Endothelial cell of hepatic sinusoid (primary cell): ENCODE measurements around the gene RAI14.

Experiments used
- in situ Hi-C: cut with HindIII; loops from 2 replicates; pipeline ENCODE4 v1.10.0; 2017; ENCODE audit warnings: low sequenced_read_pairs

The RAI14 gene

DNA sequence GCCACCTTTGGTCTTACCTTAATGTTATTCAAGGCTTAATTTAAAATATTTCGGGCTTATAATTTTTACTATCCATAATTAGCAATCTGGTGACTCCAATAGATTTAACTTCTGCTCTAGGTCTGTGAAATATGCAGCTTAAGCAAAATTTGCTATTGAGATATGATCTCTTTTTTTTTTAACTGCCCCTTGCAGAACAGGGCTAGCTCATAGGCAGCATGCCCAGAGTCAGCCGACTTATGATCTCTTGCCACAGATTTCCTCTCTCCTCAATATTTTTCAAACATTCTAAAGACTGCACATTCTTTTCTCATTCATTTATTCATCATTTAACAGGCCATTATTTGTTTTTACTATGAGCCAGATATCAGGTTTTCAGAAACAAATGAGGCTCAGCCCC is 187.4 kb downstream of the RAI14 start:
- in situ Hi-C loops = no loop called here

DNA sequence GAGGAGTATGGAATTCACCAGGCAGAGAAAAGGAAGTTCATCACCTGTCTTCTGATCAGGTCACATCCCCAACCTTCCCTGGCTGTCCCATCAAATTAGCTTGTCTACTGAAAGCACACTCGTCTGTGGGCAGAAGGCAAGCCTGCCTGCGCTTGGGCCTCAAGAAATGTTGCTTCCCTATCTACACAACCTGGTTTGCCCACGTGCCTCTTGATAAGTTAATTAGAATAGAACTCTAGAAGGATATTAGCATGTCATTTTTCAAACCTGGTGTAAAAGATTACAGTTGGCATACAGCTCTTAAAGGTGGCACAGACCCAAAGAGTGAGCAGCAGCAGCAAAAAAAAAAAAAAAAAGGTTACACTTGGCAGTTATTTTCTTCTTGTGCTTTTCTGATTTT is 188.0 kb downstream of the RAI14 start:
- in situ Hi-C loops = no loop called here

DNA sequence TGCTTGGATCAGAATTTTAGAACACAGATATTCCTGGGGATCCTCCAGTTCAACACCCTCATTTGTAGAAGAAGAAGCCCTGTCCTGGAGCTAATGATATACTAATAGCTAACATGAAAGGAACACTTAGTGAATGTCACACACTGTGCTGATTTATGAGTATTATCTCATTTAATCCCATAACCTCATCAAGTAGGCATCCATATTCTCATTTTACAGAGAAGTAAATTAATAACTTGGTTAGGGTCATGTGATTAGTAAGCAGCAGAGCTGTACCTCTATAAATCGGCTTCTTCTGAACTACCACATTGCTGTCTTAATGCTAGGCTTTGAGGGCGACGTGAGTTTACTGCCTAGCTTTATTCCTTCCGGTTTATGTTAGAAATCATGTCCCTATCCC is 188.9 kb downstream of the RAI14 start:
- in situ Hi-C loops = loop anchor here (5.0 kb wide), 1 partner anchor 77 kb away; no protein-coding TSS in a partner anchor

DNA sequence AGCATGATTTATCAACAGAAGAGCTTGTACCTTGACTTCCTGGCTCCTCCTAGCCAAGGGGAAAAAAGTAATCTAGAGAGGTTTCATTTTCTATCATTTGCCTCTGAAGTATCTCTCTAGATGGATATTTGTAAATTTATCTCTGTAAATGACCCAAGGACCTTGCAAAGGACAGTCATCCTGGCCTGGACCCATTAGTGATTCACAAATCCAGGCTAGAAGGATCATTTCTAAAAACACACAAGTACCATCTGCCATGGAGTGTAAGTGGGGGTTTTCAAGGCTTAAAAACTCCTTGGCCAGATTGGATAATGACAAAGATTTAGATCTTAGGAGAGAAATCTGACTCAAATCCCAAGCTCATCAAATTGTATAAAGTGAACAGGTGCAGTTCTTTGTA is 190.9 kb downstream of the RAI14 start:
- in situ Hi-C loops = loop anchor here (5.0 kb wide), 1 partner anchor 75 kb away; no protein-coding TSS in a partner anchor

DNA sequence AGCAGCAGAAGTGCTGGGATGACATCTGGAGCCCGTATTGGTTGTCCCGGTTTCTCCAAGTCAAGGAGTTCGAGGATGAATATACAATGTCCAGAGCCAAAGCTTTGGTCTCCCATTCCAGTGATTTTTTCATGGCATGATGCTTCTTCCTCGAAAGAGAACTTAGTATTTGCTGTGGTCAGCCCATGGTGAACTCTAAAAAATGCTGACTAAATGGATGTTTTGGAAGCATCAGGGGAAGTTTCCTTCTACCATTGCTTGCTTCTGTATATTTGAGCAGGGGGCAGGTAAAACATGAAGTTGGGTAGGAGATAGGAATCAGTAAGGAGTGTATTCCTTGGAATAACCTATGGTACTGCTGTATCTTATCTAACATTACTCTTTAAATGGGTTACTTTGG is 191.4 kb downstream of the RAI14 start:
- in situ Hi-C loops = loop anchor here (5.0 kb wide), 1 partner anchor 75 kb away; no protein-coding TSS in a partner anchor

DNA sequence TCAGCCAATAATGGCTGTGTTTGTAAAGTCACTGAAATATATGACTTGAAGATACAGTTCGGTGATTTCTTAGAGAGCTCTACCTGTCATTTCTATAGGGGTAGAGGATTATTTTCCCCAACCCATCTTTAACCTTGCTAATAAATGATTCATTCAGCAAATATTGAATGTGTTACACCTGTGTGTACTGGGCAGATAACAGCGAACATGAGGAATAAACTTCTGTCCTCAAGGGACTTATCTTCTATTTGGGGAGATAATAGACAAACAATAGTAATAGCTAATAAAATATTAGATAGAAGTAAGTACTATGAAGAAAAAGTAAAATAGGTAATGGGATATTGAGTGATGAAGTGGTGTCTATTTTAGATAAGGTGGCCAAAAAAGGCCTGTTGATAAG is 192.1 kb downstream of the RAI14 start:
- in situ Hi-C loops = loop anchor here (5.0 kb wide), 1 partner anchor 74 kb away; no protein-coding TSS in a partner anchor

DNA sequence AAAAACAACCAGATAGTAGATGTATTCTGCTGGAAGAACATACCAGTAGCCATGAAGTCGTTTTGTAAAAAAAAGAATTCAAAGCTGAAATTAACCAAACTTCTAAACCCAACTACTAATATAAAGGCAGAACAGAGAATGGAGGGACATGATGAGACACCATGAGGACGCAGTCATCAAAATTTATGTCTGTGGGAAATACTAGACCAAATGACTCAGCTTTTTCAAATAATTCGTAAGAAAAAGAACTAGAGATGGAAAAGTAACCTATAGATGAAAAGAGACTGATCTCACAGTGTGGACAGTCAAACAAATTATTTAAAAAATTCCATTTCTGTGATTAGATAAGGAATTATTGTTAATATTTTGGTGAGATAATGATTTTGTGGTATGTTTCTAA is 193.1 kb downstream of the RAI14 start:
- in situ Hi-C loops = loop anchor here (5.0 kb wide), 1 partner anchor 73 kb away; no protein-coding TSS in a partner anchor

DNA sequence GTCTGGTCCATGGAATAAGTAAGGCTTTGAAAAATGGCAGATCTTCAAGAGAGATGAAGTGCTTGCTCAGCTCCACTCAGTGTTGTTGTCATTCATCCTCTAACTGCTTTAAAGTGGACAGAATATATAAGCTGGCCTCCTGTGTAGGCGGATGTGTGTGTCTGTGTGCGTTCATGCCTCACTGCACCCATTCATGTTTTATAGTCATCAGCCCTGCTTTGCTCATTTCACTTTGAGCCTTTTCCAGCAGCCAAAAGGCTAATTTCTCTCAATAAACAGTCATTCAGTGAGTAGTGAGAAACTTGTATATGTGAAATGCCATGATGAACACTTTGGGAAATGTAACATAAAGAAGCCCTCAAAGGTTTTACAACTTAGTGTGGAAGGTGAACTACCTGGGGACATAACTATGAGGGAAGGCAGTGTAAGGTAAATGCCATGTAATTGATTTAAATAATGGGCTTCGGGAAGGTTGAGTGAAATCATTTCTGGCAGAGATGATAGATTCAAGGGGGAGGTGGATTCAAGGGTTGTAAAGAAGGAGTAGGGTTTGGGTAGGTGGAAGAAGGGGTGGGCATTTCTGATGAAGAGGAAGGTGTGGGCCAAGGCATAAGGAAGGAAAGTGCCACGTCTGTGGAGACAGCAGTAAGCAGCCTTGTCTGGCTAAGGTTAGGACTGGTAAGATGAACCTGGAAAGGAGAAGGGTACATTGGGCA is 198.5 kb downstream of the RAI14 start:
- in situ Hi-C loops = no loop called here

DNA sequence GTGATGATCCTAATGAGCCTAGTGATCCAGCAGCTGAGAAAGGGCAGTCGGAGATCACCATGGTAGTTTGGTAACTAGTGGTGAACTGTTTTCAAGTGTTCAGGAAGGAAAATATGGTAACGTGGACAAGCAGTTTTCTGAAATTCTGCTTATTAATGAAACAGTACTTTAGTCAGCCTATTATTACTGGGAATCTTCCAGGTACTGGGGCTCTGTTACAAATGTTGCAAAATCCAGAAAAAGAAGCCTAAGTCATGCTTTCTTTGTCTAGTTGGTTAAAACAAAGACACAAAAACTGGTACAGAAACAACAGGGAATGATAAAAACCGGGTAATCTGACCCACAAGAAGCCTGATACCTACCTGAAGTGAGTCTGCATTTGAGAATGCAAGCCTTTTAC is 201.0 kb downstream of the RAI14 start:
- in situ Hi-C loops = no loop called here

DNA sequence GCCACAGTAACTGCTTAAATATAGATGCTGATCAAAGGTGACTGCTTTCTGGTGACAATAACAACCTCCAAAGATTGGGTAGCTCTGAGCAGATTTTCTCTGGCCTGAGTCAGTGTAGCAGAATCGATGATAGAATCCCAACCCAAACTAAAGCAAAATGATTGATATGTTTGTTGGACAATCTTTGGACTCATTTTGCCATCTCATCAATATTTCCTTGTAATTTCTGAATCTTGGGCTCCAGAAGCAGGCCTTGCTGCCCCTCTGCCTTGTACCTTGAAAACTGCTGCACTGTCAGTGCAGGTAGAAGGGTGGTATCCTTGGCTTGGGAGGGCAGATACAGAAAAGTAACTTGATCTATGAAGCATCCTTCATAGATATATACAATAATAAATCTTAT is 201.8 kb downstream of the RAI14 start:
- in situ Hi-C loops = no loop called here

DNA sequence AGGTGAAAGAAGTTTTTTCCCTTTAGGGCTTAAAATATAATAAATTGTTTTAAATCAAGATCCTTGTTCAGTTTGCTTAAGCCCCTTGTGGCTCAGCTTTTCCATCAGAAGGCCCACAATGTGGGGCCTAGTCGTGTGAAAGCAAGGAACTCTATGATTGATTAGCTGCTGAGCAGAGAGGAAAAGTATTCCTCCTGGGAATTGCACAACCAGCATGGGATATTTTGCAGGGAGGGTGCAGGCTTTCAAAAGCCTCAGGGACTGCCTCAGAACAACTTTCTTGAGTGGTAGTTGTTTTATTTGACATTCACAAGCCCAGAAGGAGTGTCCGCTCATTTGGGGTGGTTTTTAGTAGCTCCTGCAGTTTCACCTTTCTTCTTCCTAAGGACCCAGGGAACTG is 202.7 kb downstream of the RAI14 start:
- in situ Hi-C loops = no loop called here

DNA sequence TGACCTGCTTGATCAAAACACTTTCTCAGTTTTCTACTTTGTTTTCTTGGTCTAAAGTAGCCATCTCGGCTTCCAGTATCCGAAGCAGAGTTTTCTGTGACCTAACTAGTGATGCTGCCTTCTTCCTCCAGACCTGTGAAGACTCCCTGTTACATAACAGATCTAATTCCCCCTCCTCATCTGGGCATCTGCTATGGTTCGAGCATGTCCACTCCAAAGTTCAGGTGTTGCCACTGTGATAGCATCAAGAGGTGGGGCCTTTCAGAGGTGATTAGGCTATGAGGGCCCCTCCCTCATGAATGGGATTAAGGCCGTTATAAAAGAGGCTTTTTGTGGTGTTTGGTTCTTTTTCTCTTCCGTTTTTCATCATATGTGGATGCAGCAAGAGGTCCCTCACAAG is 203.1 kb downstream of the RAI14 start:
- in situ Hi-C loops = no loop called here

DNA sequence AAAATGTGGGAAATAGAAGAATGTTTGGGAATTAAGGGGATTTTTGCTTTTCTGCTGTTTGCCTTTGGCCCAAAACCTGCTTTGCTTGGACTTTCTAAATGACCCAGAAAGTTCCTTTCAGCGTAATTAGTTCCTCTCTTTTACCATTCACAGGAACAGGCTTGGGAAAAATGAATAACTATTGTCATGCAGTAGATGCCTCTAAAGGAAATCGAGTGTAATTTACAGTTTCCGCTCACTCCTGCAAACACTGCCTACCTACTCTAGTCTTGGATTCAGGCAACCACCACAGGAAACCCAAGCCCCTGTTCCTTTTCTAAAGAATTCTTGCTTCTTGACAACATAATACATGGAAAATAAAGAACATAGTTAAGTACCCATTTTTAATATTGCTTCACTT is 207.8 kb downstream of the RAI14 start:
- in situ Hi-C loops = no loop called here

DNA sequence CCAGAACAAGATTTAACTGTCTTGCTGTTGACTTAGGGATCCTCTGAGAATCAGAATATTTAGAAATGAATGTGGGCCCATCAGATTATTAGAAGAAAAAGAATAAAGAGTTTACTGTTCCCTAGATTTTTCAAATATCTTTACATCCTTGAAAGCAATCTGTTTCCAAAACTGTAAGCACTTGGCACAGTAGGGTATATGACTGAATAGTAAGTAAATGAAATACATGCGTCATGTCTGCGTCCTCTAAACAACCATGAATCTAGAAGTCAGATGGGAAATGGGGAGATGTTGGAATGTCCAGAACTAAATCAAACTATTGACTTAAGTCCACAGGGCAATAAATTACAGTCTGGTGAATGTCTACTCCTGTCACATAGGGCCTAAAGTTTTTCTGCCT is 209.0 kb downstream of the RAI14 start:
- in situ Hi-C loops = no loop called here

DNA sequence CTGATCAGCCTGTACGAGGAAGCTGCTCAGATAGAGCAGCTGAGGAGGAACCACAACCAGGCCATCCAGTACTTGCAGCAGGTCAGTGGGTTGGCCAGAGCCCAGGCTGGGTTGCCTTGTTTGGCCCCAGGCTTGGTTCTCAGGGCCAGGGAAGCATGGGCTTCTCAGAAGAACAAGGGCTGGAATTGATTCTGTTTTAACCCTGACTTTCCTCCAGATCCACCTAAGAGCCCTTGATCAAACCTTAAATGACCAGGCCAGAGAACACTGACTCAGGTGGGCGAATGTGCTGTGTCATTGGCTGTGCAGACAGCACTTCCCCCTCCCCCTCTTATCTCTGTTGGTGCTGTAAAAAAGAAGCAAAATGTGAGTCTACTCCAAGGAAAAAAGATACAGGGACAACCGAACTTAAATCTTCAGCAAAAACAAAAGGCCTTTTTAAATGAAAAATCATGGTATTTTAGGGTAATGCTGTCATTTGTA is 210.9 kb downstream of the RAI14 start:
- in situ Hi-C loops = no loop called here

DNA sequence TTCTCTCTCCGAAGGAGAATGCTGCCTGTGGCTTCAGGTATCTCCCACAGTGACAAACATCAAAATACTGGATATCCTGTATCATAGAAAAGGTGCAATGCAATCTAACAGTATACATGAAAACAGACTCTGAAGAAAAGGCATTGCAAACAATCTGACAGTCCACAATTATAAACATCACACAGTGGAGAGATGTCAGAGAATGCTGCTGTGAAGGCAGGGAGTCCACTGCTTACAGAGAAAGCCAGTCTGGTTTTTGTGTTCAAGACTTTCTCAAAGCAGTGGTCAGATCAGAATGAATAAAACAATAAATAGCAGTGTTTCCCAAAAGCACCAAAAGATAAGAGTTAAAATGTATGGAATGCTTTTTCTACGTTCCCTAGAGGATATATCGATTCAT is 211.5 kb downstream of the RAI14 start:
- in situ Hi-C loops = no loop called here

DNA sequence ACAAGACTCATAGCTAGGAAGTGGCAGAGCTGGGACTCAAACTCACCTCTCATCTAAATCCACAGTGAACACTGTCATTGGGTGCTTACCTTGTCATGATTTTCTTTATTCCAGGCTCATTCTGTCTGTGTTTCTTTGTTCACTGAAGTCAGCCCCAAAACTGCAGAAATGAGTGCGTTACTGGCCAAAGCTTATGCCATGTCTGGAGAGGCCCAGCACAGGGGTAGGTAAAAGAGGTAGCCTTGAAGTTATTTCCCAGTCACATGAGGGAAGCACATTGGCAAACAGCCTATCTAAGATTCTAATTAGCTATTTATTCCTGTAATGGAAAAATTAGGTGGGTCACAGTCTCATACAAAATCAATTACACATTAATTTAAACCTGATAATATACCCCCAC is 212.7 kb downstream of the RAI14 start:
- in situ Hi-C loops = no loop called here

DNA sequence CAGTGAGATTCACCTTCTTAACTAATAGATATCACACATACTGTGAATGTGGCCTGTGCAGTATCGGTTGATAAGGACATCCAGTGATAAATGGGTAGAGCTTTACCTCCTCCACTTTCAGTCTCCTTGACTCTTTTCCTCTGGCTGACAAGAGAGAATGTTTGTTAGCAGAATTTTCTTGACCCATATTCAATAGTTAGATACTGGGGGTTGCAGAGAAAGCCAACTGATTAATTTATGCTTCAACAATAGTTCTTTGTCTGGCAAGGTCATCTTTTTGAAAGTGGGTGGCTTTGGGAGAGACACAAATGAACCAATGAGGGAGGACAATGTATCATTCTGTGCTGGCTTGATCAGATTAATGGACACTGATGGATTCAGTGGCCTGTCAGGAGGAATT is 213.1 kb downstream of the RAI14 start:
- in situ Hi-C loops = no loop called here

DNA sequence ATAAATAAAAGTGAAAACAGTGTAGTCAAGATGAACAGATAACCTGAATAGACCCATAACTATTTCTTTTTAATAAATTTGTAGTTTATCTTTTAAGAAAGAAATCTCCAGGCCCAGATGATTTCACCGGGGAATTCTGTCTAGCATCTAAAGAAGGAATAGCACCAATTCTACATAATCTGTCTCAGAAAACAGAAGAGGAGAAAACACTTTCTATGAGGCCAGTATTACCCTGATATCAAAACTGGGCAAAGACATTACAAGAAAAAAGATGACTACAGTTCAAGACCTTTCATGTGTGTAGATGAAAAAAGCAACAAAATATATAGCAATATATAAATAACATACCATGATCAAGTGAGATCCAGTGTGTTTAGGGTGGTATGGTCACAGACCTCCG is 214.3 kb downstream of the RAI14 start:
- in situ Hi-C loops = no loop called here

DNA sequence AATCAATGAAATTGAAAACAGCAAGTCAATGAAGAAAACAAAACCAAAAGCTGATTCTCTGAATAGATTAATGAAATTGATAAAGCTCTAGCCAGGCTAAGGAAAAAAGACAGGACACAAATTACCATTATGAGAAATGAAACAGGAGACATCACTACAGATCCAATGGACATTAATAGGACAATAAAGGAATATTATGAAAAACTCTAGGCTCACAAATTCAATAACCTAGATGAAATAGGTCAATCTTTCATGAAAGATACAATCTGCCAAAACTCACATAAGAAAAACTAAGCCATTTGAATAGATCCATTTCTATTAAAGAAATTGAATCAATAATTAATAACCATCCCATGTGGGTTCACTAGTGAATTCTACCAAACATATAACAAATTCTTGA is 220.1 kb downstream of the RAI14 start:
- in situ Hi-C loops = no loop called here

DNA sequence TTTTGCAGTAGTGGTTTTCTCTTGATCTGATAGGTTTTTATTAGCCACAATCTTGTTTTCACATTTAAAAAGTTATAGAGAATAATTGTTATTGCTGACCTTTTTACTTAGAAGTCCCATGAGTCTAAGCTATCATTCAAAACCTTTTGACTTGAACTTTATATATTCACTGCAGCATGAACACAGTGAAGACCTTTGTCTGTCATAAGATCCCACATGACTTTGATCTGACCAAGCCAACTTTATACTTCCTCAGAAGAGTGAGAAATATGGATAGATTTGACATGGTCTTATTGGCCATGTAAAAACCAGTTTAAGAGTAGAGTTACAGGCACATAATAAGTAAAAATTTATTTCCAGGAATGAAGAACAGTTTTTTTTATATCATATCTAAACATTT is 225.1 kb downstream of the RAI14 start:
- in situ Hi-C loops = no loop called here
